ENCODE results near the gene CA9. TPM values are rescaled to one million over a fixed set of nuclear protein-coding genes. Genes with fewer than 3 reads are reported as not detected.

Gene CA9
- total RNA-seq, 1 experiment from 2014 or later: 1.0 TPM

GRCh38 chr9:35679091-35679490 is 5.4 kb downstream of the CA9 start (continued):
- no peak for TF ChIP-seq ZMAT4 (CRISPR knock-in tag; IDR thresholded peaks at IDR 0.05)
- TF ChIP-seq IRF2 (CRISPR knock-in tag; IDR thresholded peaks at IDR 0.05; ENCODE audit: borderline replicate concordance, low read depth): no peak
- TF ChIP-seq, protein P1, sequence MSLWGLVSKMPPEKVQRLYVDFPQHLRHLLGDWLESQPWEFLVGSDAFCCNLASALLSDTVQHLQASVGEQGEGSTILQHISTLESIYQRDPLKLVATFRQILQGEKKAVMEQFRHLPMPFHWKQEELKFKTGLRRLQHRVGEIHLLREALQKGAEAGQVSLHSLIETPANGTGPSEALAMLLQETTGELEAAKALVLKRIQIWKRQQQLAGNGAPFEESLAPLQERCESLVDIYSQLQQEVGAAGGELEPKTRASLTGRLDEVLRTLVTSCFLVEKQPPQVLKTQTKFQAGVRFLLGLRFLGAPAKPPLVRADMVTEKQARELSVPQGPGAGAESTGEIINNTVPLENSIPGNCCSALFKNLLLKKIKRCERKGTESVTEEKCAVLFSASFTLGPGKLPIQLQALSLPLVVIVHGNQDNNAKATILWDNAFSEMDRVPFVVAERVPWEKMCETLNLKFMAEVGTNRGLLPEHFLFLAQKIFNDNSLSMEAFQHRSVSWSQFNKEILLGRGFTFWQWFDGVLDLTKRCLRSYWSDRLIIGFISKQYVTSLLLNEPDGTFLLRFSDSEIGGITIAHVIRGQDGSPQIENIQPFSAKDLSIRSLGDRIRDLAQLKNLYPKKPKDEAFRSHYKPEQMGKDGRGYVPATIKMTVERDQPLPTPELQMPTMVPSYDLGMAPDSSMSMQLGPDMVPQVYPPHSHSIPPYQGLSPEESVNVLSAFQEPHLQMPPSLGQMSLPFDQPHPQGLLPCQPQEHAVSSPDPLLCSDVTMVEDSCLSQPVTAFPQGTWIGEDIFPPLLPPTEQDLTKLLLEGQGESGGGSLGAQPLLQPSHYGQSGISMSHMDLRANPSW (CRISPR knock-in tag; conservative IDR thresholded peaks at IDR 0.05; ENCODE audit: low read depth): no peak
- TF ChIP-seq ZNF263 (CRISPR knock-in tag; IDR thresholded peaks at IDR 0.05; ENCODE audit: low read depth): no peak
- no peak for TF ChIP-seq HMGA2 (CRISPR knock-in tag; IDR thresholded peaks at IDR 0.05)
- TF ChIP-seq SMAD3 (CRISPR knock-in tag; IDR thresholded peaks at IDR 0.05; ENCODE audit: borderline replicate concordance): no peak

DNA sequence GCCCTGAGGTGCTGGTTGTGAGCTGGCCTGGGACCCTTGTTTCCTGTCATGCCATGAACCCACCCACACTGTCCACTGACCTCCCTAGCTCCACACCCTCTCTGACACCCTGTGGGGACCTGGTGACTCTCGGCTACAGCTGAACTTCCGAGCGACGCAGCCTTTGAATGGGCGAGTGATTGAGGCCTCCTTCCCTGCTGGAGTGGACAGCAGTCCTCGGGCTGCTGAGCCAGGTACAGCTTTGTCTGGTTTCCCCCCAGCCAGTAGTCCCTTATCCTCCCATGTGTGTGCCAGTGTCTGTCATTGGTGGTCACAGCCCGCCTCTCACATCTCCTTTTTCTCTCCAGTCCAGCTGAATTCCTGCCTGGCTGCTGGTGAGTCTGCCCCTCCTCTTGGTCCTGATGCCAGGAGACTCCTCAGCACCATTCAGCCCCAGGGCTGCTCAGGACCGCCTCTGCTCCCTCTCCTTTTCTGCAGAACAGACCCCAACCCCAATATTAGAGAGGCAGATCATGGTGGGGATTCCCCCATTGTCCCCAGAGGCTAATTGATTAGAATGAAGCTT is 6.1 kb downstream of the CA9 start:
- DNase-seq (ENCODE audit: low spot score) (no peak), ATAC-seq (no peak)
- TF ChIP-seq, protein P2, sequence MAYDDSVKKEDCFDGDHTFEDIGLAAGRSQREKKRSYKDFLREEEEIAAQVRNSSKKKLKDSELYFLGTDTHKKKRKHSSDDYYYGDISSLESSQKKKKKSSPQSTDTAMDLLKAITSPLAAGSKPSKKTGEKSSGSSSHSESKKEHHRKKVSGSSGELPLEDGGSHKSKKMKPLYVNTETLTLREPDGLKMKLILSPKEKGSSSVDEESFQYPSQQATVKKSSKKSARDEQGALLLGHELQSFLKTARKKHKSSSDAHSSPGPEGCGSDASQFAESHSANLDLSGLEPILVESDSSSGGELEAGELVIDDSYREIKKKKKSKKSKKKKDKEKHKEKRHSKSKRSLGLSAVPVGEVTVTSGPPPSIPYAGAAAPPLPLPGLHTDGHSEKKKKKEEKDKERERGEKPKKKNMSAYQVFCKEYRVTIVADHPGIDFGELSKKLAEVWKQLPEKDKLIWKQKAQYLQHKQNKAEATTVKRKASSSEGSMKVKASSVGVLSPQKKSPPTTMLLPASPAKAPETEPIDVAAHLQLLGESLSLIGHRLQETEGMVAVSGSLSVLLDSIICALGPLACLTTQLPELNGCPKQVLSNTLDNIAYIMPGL (CRISPR knock-in tag; IDR thresholded peaks at IDR 0.05): no peak
- TF ChIP-seq ZNF532 (CRISPR knock-in tag; IDR thresholded peaks at IDR 0.05; ENCODE audit: borderline replicate concordance) (no peak), NR1H2 (CRISPR knock-in tag; IDR thresholded peaks at IDR 0.05) (no peak), EMX1 (CRISPR knock-in tag; IDR thresholded peaks at IDR 0.05) (no peak)
- ChIA-PET POLR2A (interaction anchor here (0.9 to 1.9 kb wide), 3 partner anchors 11 to 48 kb away, joined by 3 to 9 read pairs (median 4); partner anchors contain the start of gene ARHGEF39), CTCF (interaction anchor here (1.0 to 2.4 kb wide), 11 partner anchors 9 to 80 kb away, joined by 3 to 24 read pairs (median 9); partner anchors contain the start of genes ARHGEF39, CCDC107, RMRP and TPM2)
- Mint-ChIP-seq H3K27me3 (ENCODE audit: low read depth) (peaks cover 13% of the 10 kb centered on the region), H3K9me3 (no peaks in the 10 kb centered on the region), H3K36me3 (peaks cover 27% of the 10 kb centered on the region), H3K4me3 (no peak overlapping the region), H3K4me1 (peaks cover 15% of the 10 kb centered on the region), H3K27ac (no peak overlapping the region)

- peak; percentile 87 for TF ChIP-seq ZNF121 (CRISPR knock-in tag; IDR thresholded peaks at IDR 0.05)
- TF ChIP-seq EMX1 (CRISPR knock-in tag; IDR thresholded peaks at IDR 0.05): no peak
- no peak for TF ChIP-seq OVOL2 (CRISPR knock-in tag; IDR thresholded peaks at IDR 0.05; ENCODE audit: borderline replicate concordance)
- no peak for TF ChIP-seq ATF1 (CRISPR knock-in tag; IDR thresholded peaks at IDR 0.05)
- no peak for TF ChIP-seq NFATC4 (CRISPR knock-in tag; IDR thresholded peaks at IDR 0.05)
- TF ChIP-seq ATF2 (CRISPR knock-in tag; IDR thresholded peaks at IDR 0.05; ENCODE audit: borderline replicate concordance, low read depth): no peak
- TF ChIP-seq TP53 (CRISPR knock-in tag; IDR thresholded peaks at IDR 0.05): no peak
- no peak for TF ChIP-seq SOX15 (CRISPR knock-in tag; IDR thresholded peaks at IDR 0.05)
- TF ChIP-seq CTCF (IDR thresholded peaks at IDR 0.05): no peak
- DNase-seq (ENCODE audit: low spot score) (peak; percentile 70), ATAC-seq (peak; percentile 79)
- no peak overlapping the region for H3K4me3 Mint-ChIP-seq
- ChIA-PET CTCF (interaction anchor here (0.9 to 2.4 kb wide), 12 partner anchors 8 to 781 kb away, joined by 3 to 24 read pairs (median 8); partner anchors contain the start of genes ARHGEF39, CCDC107, RMRP and TPM2), POLR2A (interaction anchor here (1.0 to 1.9 kb wide), 4 partner anchors 10 to 47 kb away, joined by 4 to 14 read pairs (median 6); partner anchors contain the start of genes ARHGEF39 and TPM2)
- peaks cover 8% of the 10 kb centered on the region for H3K27me3 Mint-ChIP-seq (ENCODE audit: low read depth)
- peaks cover 31% of the 10 kb centered on the region for H3K36me3 Mint-ChIP-seq
- H3K27ac Mint-ChIP-seq: peak overlapping the region; percentile 78
- H3K4me1 Mint-ChIP-seq: peaks cover 15% of the 10 kb centered on the region
- H3K9me3 Mint-ChIP-seq: no peaks in the 10 kb centered on the region
Observed at GRCh38 chr9:35680331-35681105, 6.8 kb downstream of the CA9 start.

Data from WTC11 (cell line).